Left lung (tissue), 10 donors: ENCODE data around the gene PMF1. TPM values are rescaled to one million over a fixed set of nuclear protein-coding genes. Genes with fewer than 3 reads are reported as not detected.

Source experiments
- ATAC-seq: fragments of 200-7000 bp; cut with Tn5 transposase; one replicate; pipeline ENCODE4 v1.9.1; 2020; ENCODE audit warnings: moderate library complexity
- DNase-seq, 4 donors: peaks; one replicate each; pipeline ENCODE4 v3.0.0-alpha.2; 2013 to 2020
- H3K27ac ChIP-seq, 2 donors: fragments of 200-600 bp; sonication (generic) in 1 of 2; one replicate each; pipeline versions ENCODE4 v1.5.0 to v1.8.0; 2020 to 2021
- H3K27me3 ChIP-seq, 2 donors: fragments of 200-600 bp; sonication (generic) in 1 of 2; one replicate each; pipeline versions ENCODE4 v1.5.0 to v1.8.0; 2020 to 2021
- H3K36me3 ChIP-seq, 2 donors: fragments of 200-600 bp; sonication (generic) in 1 of 2; one replicate each; pipeline versions ENCODE4 v1.5.0 to v1.8.0; 2020 to 2021
- H3K4me1 ChIP-seq, 2 donors: fragments of 200-600 bp; one replicate each; pipeline ENCODE4 v1.8.0; 2021
- H3K4me3 ChIP-seq, 2 donors: fragments of 200-600 bp; sonication (generic) in 1 of 2; one replicate each; pipeline versions ENCODE4 v1.5.0 to v1.8.0; 2020 to 2021; ENCODE audit warnings: mild to moderate bottlenecking in 1 of 2
- H3K9me3 ChIP-seq, 2 donors: fragments of 200-600 bp; sonication (generic) in 1 of 2; one replicate each; pipeline versions ENCODE4 v1.5.0 to v1.8.0; 2020 to 2021
- intact Hi-C, 2 donors: fragments of 100-400 bp; cut with DNase I; formaldehyde crosslinking; loops; one replicate each; pipeline versions ENCODE4 v1.11.2 to v1.14.2; 2022
- polyA plus RNA-seq, 6 donors: library from polyadenylated mRNA; unstranded; fragments of 120-200 nt; gene quantifications; one replicate each; pipeline ENCODE4 v1.2.1, GENCODE V29; 2013; ENCODE audit not compliant: insufficient read length in 6 of 6
- total RNA-seq, 2 donors: library from RNA; stranded (reverse); fragmentation: NEBNext Ultra II Directional; extraction: Animal tissue kit (Norgen Biotek cat#: 25700); gene quantifications; one replicate each; pipeline ENCODE4 v1.2.1, GENCODE V29; 2021
- TF ChIP-seq, protein P1 (sequence below), 2 donors: fragments of 200-600 bp; sonication (generic) in 1 of 2; IDR thresholded peaks; one replicate each; pipeline versions ENCODE4 v1.5.0 to v1.8.0; 2021; ENCODE audit warnings: antibody characterized with exemption in 2 of 2
- donor health status: DM: no; HTN: yes; CAD: no.
- donor health status: DM: no; HTN: no; CAD: no.

Gene PMF1
- total and polyA plus RNA-seq, 8 donors, result 40.1 to 91.5 (median 78.0) TPM

DNA sequence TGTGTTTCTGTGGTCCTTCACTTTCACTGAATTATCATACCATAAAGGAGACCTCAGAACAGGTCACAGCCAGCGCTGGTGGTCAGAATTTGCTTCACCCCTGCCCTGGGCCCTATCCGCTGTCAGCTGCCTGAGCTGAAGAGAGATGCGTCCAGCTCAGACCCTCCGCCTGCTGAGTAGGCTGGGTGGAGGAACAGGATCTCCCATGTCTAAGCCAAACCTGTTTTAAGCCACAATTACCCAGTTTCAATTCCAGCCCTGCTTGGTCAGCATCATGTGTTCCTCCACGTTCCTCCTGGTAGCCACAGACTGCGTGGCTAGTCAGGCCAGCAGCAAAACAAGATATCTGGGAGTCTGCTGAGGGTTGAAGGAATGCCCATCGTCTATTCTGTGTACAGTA lies 15.7 kb downstream of the PMF1 start:
- DNase-seq (no peak), ATAC-seq (no peak)
- Histone ChIP-seq H3K27me3 (no peaks in the 10 kb centered on the region), H3K36me3 (peaks cover 0 to 55% of the 10 kb centered on the region in 2 donors), H3K9me3 (no peaks in the 10 kb centered on the region), H3K27ac (no peak overlapping the region), H3K4me3 (no peak overlapping the region), H3K4me1 (peaks cover 0 to 10% of the 10 kb centered on the region in 2 donors)
- intact Hi-C loops, result loop anchor here in 1 of 2 donors (5.0 kb wide), 1 partner anchor 91 kb away; no protein-coding TSS in a partner anchor
- TF ChIP-seq, protein P1, sequence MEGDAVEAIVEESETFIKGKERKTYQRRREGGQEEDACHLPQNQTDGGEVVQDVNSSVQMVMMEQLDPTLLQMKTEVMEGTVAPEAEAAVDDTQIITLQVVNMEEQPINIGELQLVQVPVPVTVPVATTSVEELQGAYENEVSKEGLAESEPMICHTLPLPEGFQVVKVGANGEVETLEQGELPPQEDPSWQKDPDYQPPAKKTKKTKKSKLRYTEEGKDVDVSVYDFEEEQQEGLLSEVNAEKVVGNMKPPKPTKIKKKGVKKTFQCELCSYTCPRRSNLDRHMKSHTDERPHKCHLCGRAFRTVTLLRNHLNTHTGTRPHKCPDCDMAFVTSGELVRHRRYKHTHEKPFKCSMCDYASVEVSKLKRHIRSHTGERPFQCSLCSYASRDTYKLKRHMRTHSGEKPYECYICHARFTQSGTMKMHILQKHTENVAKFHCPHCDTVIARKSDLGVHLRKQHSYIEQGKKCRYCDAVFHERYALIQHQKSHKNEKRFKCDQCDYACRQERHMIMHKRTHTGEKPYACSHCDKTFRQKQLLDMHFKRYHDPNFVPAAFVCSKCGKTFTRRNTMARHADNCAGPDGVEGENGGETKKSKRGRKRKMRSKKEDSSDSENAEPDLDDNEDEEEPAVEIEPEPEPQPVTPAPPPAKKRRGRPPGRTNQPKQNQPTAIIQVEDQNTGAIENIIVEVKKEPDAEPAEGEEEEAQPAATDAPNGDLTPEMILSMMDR (IDR thresholded peaks at IDR 0.05), result no peak

DNA sequence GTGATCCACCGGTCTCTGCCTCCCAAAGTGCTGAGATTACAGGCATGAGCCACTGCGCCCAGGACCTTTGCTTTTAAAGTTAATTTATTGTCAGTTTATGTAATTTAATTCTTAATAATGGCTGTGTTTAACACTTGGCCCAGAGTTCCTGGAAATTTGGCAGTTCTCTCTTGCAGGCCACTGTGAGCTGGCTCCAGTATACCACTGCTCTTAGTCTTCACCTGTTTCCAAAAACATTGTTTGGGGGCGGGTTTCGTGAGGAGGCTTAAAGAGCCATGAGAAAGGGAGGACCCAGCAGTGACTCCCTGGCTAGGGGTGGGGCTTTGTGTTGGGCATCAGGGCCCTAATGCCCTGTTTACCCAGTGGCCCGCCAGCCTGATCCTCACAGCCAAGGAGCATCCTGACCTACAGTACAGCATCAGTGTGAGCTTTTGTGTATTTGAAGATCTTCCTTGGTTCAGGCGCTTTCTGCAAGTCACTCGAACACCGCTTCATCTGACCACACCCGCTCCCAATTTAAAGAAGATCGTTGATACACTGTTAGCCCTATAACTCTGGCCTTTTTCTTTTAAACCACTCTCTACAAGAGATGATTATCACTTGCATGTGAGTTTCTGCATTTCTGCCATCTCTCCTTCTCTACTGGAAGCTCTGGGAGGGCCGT lies 17.1 kb downstream of the PMF1 start:
- H3K27me3 ChIP-seq, result no peaks in the 10 kb centered on the region
- H3K27ac ChIP-seq, result no peak overlapping the region
- no peak overlapping the region for H3K4me3 ChIP-seq
- no peak for DNase-seq
- TF ChIP-seq, protein P1 (IDR thresholded peaks at IDR 0.05), result no peak
- ATAC-seq, result no peak
- peaks cover 0 to 7% of the 10 kb centered on the region in 2 donors for H3K4me1 ChIP-seq
- intact Hi-C loops, result loop anchor here in 1 of 2 donors (5.0 kb wide), 1 partner anchor 93 kb away; no protein-coding TSS in a partner anchor
- H3K36me3 ChIP-seq, result peaks cover 0 to 59% of the 10 kb centered on the region in 2 donors
- H3K9me3 ChIP-seq, result no peaks in the 10 kb centered on the region

DNA sequence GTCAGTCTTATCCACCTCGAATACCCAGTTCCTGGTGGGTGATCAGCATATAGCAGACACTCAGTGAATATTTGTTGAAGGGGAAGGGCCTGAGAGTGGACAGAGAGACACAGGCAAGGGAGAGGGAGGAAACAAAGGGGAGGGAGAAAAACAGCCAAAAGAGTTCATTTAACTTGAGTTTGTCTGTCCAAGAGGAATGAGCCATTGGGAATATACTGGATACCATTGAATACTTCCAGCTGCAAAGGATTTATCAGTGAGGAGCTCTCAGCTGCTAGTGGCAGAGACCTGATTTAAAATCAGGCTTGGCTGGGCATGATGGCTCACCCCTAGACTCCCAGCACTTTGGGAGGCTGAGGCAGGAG lies 17.6 kb downstream of the PMF1 start:
- DNase-seq (no peak), ATAC-seq (no peak)
- Histone ChIP-seq H3K4me3 (no peak overlapping the region), H3K36me3 (peaks cover 0 to 63% of the 10 kb centered on the region in 2 donors), H3K27me3 (no peaks in the 10 kb centered on the region), H3K9me3 (no peaks in the 10 kb centered on the region), H3K27ac (no peak overlapping the region), H3K4me1 (peaks cover 0 to 2% of the 10 kb centered on the region in 2 donors)
- intact Hi-C loops, result no loop called here
- TF ChIP-seq, protein P1 (IDR thresholded peaks at IDR 0.05), result no peak

DNA sequence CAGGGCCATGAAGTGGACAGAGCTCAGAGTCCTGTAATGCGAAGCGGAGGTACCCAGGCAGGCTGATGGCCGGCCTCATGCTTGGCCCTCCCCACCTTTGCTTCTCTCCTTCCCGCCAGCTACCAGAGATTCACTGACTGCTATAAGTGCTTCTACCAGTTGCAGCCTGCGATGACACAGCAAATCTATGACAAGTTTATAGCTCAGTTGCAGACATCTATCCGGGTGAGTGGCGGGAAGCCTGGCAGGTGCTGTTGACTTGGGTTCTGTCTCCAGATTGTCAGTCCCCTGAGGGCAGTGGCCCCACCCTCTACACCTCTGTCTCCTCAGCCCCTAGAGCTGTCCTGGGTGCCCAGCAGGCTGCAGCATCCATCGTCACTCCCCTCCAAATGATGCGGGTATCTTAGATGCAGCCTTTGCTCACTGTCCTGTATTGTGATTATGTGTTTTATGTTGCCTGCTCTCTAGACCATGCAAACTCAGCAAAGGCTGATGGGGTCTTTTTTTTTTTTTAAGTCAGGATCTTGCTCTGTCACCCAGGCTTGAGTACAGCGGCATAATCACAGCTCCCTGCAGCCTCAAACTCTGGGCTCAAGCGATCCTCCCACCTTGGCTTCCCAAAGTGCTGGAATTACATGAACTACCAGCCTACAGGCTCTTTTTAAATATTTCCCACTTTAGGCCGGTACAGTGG lies 19.5 kb downstream of the PMF1 start:
- TF ChIP-seq, protein P1 (IDR thresholded peaks at IDR 0.05), result no peak
- H3K4me1 ChIP-seq, result no peaks in the 10 kb centered on the region
- intact Hi-C loops, result no loop called here

DNA sequence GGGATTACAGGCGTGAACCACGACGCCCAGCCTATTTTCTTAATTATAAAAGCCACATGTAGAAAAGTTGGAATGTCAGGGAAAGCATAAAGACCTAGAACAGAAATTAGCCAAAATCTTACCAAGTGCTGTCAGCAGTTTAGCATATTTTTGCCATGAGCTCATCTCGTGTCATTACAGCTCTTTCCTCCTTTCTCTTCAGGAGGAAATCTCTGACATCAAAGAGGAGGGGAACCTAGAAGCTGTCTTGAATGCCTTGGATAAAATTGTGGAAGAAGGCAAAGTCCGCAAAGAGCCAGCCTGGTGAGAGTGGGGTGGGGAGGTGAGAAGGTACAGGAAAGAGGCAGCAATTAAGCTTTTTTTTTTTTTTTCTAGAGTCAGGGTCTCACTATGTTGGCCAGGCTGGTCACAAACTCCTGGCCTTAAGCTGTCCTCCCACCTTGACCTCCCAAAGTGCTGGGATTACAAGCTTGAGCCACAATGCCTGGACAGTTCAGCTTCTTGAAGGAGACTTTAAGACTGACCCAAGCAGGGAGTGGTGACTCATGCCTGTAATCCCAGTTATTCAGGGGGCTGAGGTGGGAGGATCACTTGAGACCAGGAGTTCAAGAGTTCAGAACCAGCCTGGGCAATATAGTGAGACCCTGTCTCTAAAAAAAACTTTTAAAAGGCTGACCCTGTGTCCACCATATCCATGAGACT lies 20.8 kb downstream of the PMF1 start:
- no peak for DNase-seq
- no peaks in the 10 kb centered on the region for H3K9me3 ChIP-seq
- H3K27ac ChIP-seq, result no peak overlapping the region
- peaks cover 0 to 73% of the 10 kb centered on the region in 2 donors for H3K36me3 ChIP-seq
- H3K4me1 ChIP-seq, result no peaks in the 10 kb centered on the region
- ATAC-seq, result no peak
- TF ChIP-seq, protein P1 (IDR thresholded peaks at IDR 0.05), result no peak
- H3K27me3 ChIP-seq, result no peaks in the 10 kb centered on the region
- no peak overlapping the region for H3K4me3 ChIP-seq
- intact Hi-C loops, result no loop called here

More for the DNA sequence above, 19.5 kb downstream of the PMF1 start:
- no peak for ATAC-seq
- Histone ChIP-seq H3K27me3 (no peaks in the 10 kb centered on the region), H3K27ac (no peak overlapping the region), H3K9me3 (no peaks in the 10 kb centered on the region), H3K36me3 (peaks cover 0 to 70% of the 10 kb centered on the region in 2 donors), H3K4me3 (no peak overlapping the region)
- no peak for DNase-seq
